ENCODE measurements around the gene GSTO2.

The GSTO2 gene

GRCh38 chr10:104281694-104282093 is 12.7 kb downstream of the GSTO2 start:
- DNase-seq (ENCODE audit: low spot score) = no peak

- DNase-seq (ENCODE audit: low spot score) = no peak
Measured at GRCh38 chr10:104284846-104285245, 15.9 kb downstream of the GSTO2 start.

GRCh38 chr10:104286939-104287338 is 18.0 kb downstream of the GSTO2 start:
- DNase-seq (ENCODE audit: low spot score) = no peak

GRCh38 chr10:104288355-104288754 is 19.4 kb downstream of the GSTO2 start:
- DNase-seq (ENCODE audit: low spot score) = no peak

GRCh38 chr10:104291439-104291951 is 22.5 kb downstream of the GSTO2 start:
- DNase-seq (ENCODE audit: low spot score) = peak; percentile 92

DNA sequence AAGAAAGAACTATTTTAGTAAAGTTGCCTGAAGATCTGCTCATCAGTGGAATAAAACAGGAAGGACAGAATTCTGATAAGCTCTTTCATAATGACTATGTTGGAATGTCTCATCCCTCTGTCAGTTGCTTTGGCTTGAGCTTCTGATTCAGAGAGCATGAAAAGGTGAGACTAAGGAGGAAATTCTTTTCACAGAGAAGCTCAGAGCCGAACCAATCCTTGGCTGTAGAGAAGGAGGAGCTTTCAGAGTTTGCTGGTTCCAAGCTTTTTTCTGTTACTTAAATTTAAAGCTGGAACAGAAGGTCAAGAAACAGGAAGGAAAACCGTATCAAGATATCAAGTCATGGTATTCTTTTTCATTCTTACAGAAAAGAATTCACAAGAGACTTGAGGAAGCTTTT is 24.0 kb downstream of the GSTO2 start:
- no peak for DNase-seq (ENCODE audit: low spot score)

DNA sequence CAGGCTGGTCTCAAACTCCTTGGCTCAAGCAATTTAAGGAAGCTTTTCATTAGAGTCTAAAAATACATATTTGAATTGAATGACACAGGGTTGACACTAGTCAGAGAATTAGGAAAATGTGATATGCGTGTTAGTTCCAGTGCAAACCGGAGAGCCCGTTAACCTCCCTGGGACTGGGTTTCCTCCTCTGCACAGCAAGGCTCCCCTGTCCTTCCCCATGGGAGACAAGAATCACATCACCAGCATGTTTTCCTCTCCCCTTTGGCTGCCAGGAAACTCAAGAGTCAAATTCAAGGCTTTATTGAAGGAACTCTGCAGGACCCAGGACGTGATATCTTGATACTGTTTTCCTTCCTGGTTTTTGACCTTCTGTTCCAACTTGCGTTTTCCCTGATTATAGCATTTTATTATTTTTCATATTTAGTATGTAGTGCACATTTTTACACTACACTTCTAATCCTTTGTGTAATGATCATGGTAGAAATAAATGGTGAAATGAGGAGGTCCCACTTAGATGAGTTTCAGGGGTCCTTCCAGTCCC is 24.9 kb downstream of the GSTO2 start:
- DNase-seq (ENCODE audit: low spot score) = no peak

DNA sequence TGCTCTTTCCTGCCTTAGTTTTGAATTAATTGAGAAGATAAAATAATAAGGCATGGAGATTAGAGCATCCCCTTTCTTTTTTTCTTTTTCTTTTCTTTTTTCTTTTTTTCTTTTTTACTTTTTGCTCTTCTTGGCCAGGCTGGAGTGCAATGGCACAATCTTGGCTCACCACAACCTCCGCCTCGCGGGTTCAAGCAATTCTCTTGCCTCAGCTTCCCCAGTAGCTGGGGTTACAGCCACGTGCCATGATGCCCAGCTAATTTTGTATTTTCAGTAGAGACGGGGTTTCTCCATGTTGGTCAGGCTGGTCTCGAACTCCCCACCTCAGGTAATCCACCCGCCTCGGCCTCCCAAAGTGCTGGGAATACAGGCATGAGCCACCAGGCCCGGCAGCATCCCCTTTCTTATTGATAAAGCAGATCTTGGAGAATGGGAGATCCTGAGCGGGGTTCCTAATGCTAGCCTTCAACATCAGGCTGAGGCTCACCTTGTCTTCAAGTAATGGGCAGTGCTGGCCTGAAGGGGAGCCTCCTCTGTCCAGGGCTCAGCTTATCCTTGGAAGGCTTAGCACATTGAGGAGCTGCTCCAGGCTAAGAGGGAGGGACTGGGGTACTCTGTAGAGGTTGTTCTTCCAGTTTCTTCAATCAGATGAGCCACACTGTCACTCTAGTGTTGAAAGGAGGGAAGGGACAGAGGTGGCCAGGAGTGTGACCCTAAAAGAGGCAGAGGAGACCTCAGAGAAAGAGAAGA is 27.9 kb downstream of the GSTO2 start:
- DNase-seq (ENCODE audit: low spot score) = no peak

DNA sequence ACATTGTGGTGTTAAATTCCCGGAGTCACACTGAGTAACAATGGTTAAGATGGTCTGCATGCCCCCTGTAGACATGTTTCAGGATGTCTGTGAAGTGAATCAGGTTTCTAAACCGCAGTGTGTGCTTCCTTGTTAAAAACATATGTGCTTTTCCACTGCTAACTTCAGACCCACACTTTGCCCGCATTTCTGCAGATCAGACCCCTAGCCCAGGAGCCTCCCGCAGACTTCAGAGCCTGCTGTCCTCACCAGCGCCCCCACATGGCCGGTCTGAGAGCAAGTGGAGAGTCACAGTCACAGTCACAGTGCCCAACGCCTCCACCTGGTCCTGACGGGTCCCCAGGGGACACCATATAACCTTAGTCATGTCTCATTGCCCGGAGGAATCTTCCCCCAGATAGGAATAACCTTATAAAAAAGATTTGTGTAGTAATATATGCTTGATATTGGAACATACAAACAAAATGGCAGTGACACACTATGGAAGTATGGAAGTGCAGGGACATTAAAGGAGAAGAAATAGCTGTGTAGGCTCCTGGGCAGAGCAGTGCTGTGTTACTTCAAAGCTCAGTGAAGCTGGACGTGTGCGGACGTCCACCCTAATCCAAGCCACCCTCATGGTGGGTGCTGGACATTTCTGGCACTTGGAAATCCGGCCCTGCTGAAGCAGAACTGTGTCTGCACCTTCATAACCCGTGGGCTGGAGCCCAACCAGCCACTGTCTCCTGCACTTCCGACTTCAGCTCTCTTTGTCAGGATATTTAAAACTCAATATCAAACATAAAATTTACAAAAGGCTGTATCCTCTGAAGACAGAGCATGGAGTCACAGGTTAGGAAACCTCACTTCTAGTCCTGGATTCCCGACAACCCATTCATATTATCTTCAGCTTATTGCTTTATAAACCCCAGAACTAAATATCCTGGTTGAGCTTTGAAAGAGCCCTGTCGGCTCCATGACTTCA is 29.0 kb downstream of the GSTO2 start:
- DNase-seq (ENCODE audit: low spot score) = no peak

- DNase-seq (ENCODE audit: low spot score) = no peak
Measured at GRCh38 chr10:104299031-104299904, 30.3 kb downstream of the GSTO2 start.

DNA sequence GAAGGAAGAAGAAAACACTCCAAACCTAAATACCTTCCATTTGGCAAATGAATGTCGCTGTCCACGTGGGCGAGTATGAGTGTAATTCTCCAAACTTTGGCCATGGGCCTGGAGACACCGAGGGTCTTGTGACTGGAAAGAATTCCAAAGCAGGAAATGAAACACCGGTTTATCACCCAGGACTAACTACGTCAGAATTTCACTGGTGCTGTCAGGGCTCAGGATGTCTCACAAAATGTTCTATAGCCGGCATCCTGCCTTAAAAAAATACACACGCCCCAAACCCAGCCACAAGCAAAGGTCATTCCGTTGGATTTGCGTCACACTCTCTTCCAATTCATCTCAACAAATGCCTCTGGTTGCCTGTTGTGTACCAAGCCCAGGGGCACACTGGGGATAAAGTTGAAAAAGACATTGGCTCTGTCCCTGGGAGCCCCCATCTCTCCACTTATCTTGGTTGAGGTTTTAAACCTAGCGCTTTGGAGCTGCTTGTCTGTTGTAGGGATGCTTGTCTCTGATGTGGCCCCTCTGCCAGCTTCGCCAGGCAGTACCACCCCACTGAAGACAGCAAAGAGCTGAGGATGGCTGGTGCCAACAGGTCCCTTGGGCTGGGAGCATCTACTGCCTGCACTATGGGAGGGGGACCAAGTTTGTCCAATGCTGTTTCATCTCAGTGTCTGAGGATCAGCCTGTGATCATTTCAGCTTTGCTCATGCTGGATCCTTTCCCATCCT is 31.2 kb downstream of the GSTO2 start:
- peak; percentile 78 for DNase-seq (ENCODE audit: low spot score)

DNA sequence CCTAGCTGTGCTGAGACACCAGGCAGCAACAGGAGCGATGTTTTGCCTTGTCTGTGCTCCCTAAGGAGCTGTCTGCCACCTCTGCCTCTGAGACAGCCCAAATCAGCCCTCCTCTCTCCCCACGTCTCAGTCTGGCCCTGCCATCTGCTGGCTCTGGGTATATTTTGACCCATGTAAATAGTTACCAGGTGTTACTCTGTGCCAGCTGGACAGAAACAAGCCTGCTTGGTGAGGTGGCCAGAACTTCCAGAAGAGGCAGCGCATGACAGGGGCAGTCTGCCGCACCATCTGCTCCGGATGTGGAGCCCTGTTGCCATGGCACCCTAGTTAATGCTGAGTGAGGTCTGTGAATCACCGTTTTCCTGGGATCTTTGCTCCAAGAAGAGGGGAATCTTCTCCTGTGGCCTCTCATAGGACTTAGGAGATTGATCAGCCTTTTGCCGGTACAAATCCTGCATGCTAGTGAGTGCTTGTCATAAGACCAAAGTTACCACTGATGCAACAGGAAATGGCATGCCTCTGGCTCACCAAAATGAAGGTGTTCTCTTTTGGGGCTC is 31.8 kb downstream of the GSTO2 start:
- peak; percentile 94 for DNase-seq (ENCODE audit: low spot score)

GRCh38 chr10:104301907-104302690 is 33.1 kb downstream of the GSTO2 start:
- DNase-seq (ENCODE audit: low spot score) = no peak

DNA sequence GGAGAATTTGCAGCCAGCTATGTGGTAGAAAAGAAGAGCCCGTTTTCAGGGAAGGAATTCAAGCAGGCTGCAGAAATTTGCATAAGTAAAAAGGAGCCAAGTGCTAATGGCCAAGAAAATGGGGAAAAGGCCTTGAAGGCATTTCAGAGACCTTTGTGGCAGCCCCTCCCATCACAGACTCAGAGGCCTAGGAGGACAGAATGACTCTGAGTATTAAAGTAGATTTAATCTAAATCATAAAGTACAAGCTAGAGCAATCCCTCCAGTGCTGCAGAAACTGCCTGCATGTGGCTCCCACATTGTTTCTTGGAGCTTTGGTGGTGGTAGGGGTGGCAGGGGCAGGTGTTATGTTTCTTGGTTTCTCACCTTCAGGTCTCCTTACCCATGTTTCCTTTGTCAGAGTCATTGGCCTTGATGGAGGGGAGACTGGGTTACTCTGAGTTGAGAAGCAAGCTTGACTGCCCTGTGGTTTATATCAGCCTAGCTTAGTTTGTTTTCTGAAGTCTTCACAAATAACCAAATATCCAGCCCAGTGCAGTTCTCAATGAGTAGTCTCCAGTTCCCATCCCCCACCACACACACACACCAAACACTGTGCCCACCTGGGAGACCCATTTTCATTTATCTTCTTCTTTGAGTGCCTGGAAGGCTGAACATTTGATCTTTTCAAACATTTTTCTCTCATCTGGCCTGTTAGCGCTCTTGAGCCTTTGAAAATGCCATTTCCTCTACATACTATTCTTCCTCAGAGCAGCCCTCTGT is 34.8 kb downstream of the GSTO2 start:
- no peak for DNase-seq (ENCODE audit: low spot score)

- no peak for DNase-seq (ENCODE audit: low spot score)
Measured at GRCh38 chr10:104304356-104304745, 35.4 kb downstream of the GSTO2 start.

GRCh38 chr10:104304927-104305326 is 35.9 kb downstream of the GSTO2 start:
- DNase-seq (ENCODE audit: low spot score) = no peak

- no peak for DNase-seq (ENCODE audit: low spot score)
Measured at GRCh38 chr10:104306897-104307296, 37.9 kb downstream of the GSTO2 start.

- no peak for DNase-seq (ENCODE audit: low spot score)
Measured at GRCh38 chr10:104307576-104308438, 38.8 kb downstream of the GSTO2 start.
